GM23248 (cell line): ENCODE measurements around the gene OR1K1. TPM values are rescaled to one million over a fixed set of nuclear protein-coding genes. Genes with fewer than 3 reads are reported as not detected.
A peak's percentile ranks its signal among the peaks of the same experiment; 100 is the strongest.
"Not testable (repeated sequence)": the region's sequence is repeated elsewhere in the genome, so short reads cannot be mapped to it uniquely, and the experiment has no call there.

Experiments
- DNase-seq: peaks from one replicate; pipeline ENCODE4 v3.0.0-alpha.2; 2015
- H2AFZ ChIP-seq: fragments of 200-600 bp; sonication (generic); 2 replicates; pipeline ENCODE4 v1.6.1; 2016; ENCODE audit warnings: antibody characterized with exemption
- H3F3A ChIP-seq: fragments of 200-600 bp; sonication (generic); 2 replicates; pipeline ENCODE4 v1.6.1; 2016; ENCODE audit warnings: mild to moderate bottlenecking, antibody characterized with exemption, mixed run types; ENCODE audit not compliant: insufficient read depth
- H3K27ac ChIP-seq: fragments of 200-600 bp; sonication (generic); 2 replicates; pipeline ENCODE4 v1.5.1; 2016; ENCODE audit warnings: mild to moderate bottlenecking
- H3K27me3 ChIP-seq: fragments of 200-600 bp; sonication (generic); replicated peaks from 2 replicates; pipeline ENCODE4 v1.6.1; 2016; ENCODE audit warnings: mild to moderate bottlenecking; ENCODE audit not compliant: insufficient read depth
- H3K36me3 ChIP-seq: fragments of 200-600 bp; sonication (generic); 2 replicates; pipeline ENCODE4 v1.6.1; 2016; ENCODE audit warnings: low read depth, mild to moderate bottlenecking
- H3K4me1 ChIP-seq: fragments of 200-600 bp; sonication (generic); 2 replicates; pipeline ENCODE4 v1.6.1; 2016; ENCODE audit warnings: mild to moderate bottlenecking; ENCODE audit not compliant: insufficient read depth
- H3K4me2 ChIP-seq: fragments of 200-600 bp; sonication (generic); one replicate; pipeline ENCODE4 v1.6.1; 2016; ENCODE audit warnings: mild to moderate bottlenecking; ENCODE audit not compliant: unreplicated experiment
- H3K4me3 ChIP-seq: fragments of 200-600 bp; sonication (generic); 2 replicates; pipeline ENCODE4 v1.5.1; 2016; ENCODE audit warnings: mild to moderate bottlenecking
- H3K79me2 ChIP-seq: fragments of 200-600 bp; sonication (generic); 2 replicates; pipeline ENCODE4 v1.6.1; 2016; ENCODE audit warnings: mild to moderate bottlenecking; ENCODE audit not compliant: insufficient read depth
- H3K9ac ChIP-seq: fragments of 200-600 bp; sonication (generic); 2 replicates; pipeline ENCODE4 v1.6.1; 2016; ENCODE audit warnings: mild to moderate bottlenecking
- H3K9me2 ChIP-seq: fragments of 200-600 bp; sonication (generic); 2 replicates; pipeline ENCODE4 v1.6.1; 2016; ENCODE audit warnings: mixed run types, mild to moderate bottlenecking, moderate library complexity; ENCODE audit not compliant: insufficient read depth
- H3K9me3 ChIP-seq: fragments of 200-600 bp; sonication (generic); one replicate; pipeline ENCODE4 v1.6.1; 2017; ENCODE audit warnings: low read depth
- H4K20me1 ChIP-seq: fragments of 200-600 bp; sonication (generic); 2 replicates; pipeline ENCODE4 v1.6.0; 2016; ENCODE audit not compliant: insufficient read depth
- EZH2 ChIP-seq: fragments of 200-600 bp; sonication (generic); IDR thresholded peaks from 2 replicates; pipeline ENCODE4 v1.6.1; 2018; ENCODE audit warnings: antibody characterized with exemption, mild to moderate bottlenecking; ENCODE audit not compliant: insufficient read depth, poor library complexity, severe bottlenecking
- EZH2phosphoT487 ChIP-seq: fragments of 200-600 bp; sonication (generic); IDR thresholded peaks from 2 replicates; pipeline ENCODE4 v1.6.1; 2018; ENCODE audit warnings: antibody characterized with exemption, moderate library complexity, mild to moderate bottlenecking, low read depth; ENCODE audit not compliant: insufficient read depth
- WGBS, 2 experiments: methylation state at CpG; one replicate each; pipeline ENCODE4 v1.1.6; 2015 to 2017; ENCODE audit warnings: low lambda C conversion rate in 2 of 2, low coverage in 1 of 2; ENCODE audit errors: missing lambda C conversion rate in 2 of 2; 5-methylcytosine and 5-hydroxymethylcytosine counted together
- in situ Hi-C: fragments of 300-500 bp; cut with MboI; formaldehyde crosslinking; loops from 2 replicates; pipeline ENCODE4 v1.15.0; 2020
- polyA plus RNA-seq: library from polyadenylated mRNA; unstranded; fragments of >200 nt; fragmentation: Nextera tagmentation; extraction: Ambion mirVana; gene quantifications from 2 replicates; pipeline ENCODE4 v1.2.1, GENCODE V29; 2016
- total RNA-seq: library from RNA; depleted of rRNA; stranded (reverse); fragments of >200 nt; shearing (Covaris generic); gene quantifications from 2 replicates; pipeline ENCODE4 v1.2.3, GENCODE V29; 2014

The OR1K1 gene
- total and polyA plus RNA-seq, 2 experiments from 2014 or later, result not detected

DNA sequence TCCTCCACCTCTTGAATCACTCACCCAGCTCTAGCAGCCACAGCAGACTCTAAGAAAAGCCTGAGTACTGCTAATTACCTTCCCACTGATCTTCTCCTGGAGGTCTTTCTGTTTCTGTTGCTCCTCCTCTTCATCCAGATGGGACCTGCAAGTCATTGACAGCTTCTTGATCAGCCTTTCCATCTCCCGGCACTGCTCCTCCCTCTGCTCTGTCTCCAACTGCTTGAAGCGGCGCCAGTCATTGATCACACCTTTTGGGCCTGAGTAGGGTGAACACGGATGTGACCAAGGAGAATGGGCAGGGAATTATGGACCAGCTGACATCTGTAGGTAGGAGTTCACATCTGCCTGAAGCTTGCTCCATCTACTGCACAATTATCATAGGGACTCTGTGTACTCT, 23.0 kb downstream of the OR1K1 start:
- Histone ChIP-seq H3K9me2 (no peaks in the 10 kb centered on the region), H3K9me3 (no peaks in the 10 kb centered on the region), H3K4me1 (peaks cover 16% of the 10 kb centered on the region), H2AFZ (no peak overlapping the region), H3K9ac (no peak overlapping the region), H4K20me1 (no peaks in the 10 kb centered on the region), H3K27ac (no peak overlapping the region), H3K4me3 (no peak overlapping the region), H3F3A (peaks cover 12% of the 10 kb centered on the region; the same call in 1 of the 2 replicates), H3K4me2 (no peak overlapping the region), H3K79me2 (peaks cover 49% of the 10 kb centered on the region), H3K27me3 (no peaks in the 10 kb centered on the region), H3K36me3 (peaks cover 14% of the 10 kb centered on the region; the same call in 1 of the 2 replicates)
- DNase-seq, result no peak
- WGBS, 2 experiments, result 84 to 89% methylated on average over 4 of the region's 4 CpGs
- TF ChIP-seq EZH2phosphoT487 (no peak), EZH2 (no peak)
- in situ Hi-C loops, result loop anchor here (10.0 to 25.0 kb wide), 2 partner anchors 461 to 698 kb away; partner anchors contain the start of gene PTGS1

DNA sequence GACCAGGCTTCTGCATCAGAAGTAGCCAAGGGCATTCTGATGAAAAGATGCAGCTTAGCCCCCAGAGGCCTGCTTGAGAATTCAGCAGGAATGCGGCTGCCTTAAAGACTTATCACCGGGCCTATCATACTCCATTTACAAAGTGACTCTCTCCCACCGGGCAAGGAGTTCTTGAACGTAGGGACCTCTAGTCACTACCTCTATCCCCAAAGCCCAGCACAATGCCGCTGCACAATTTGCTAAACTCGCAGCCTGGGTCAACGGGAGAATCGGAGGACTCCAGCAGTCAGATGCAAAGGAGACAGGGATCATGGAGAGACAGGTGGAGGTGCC, 27.8 kb downstream of the OR1K1 start:
- Histone ChIP-seq H3K4me2 (peak overlapping the region; percentile 93), H4K20me1 (no peaks in the 10 kb centered on the region), H3K79me2 (peaks cover 47% of the 10 kb centered on the region), H2AFZ (peak overlapping the region; percentile 100), H3K27me3 (no peaks in the 10 kb centered on the region), H3F3A (peaks cover 13% of the 10 kb centered on the region; the same call in 1 of the 2 replicates), H3K4me3 (peak overlapping the region; percentile 100), H3K36me3 (peaks cover 8% of the 10 kb centered on the region; the same call in 1 of the 2 replicates), H3K27ac (peak overlapping the region; percentile 94), H3K9ac (peak overlapping the region; percentile 96), H3K9me3 (no peaks in the 10 kb centered on the region), H3K9me2 (no peaks in the 10 kb centered on the region), H3K4me1 (peaks cover 10% of the 10 kb centered on the region)
- in situ Hi-C loops, result loop anchor here (10.0 kb wide), 1 partner anchor 703 kb away; no protein-coding TSS in a partner anchor
- 1% methylated on average over 8 of the region's 8 CpGs for WGBS, 2 experiments
- peak; percentile 74 for DNase-seq
- TF ChIP-seq EZH2 (no peak), EZH2phosphoT487 (no peak)

DNA sequence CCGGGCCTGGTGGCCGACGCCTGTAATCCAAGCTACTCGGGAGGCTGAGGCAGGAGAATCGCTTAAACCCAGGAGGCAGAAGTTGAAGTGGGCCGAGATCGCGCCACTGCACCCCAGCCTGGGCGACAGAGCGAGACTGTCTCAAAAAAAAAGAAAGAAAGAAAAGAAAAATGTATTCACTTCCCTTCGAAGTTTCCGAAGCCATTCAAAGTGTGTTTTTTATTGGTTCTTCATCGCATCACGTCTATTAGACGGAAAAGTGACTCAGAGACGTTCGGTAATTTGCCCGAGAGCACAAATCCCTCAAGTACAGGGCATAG, 29.0 kb downstream of the OR1K1 start:
- H3K4me2 ChIP-seq, result peak overlapping the region; percentile 93
- WGBS, 2 experiments, result 70 to 75% methylated on average over 17 to 18 of the region's 18 CpGs
- in situ Hi-C loops, result loop anchor here (10.0 kb wide), 1 partner anchor 704 kb away; no protein-coding TSS in a partner anchor

DNA sequence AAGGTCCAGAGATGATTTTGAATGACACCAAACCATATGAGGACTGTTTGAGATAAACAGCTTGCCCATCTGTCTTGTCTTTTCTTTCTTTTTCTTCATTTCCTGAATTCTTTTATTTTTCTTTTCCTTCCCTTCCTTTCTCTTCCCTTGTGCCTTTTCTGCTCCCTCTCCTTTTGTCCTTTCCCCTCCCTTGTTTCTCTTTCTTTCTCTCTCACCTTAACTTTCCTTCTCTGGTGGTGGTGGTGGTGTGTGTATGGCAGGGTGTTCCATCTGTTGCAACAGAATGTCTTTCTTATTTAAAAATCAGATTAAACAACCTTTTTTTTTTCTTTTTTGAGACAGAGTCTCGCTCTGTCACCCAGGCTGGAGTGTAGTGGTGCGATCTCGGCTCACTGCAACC, 32.3 kb downstream of the OR1K1 start:
- Histone ChIP-seq H3K4me3 (no peak overlapping the region), H2AFZ (peak overlapping the region; percentile 39; the same call in 1 of the 2 replicates), H4K20me1 (no peaks in the 10 kb centered on the region), H3K27ac (no peak overlapping the region), H3K27me3 (no peaks in the 10 kb centered on the region), H3K4me1 (peaks cover 2% of the 10 kb centered on the region), H3K9ac (no peak overlapping the region), H3K9me2 (no peaks in the 10 kb centered on the region), H3K9me3 (no peaks in the 10 kb centered on the region), H3K4me2 (no peak overlapping the region), H3K36me3 (no peaks in the 10 kb centered on the region), H3K79me2 (peaks cover 4% of the 10 kb centered on the region), H3F3A (peaks cover 8% of the 10 kb centered on the region; the same call in 1 of the 2 replicates)
- 83 to 88% methylated on average over 3 of the region's 3 CpGs for WGBS, 2 experiments
- DNase-seq, result no peak
- TF ChIP-seq EZH2 (no peak), EZH2phosphoT487 (no peak)
- in situ Hi-C loops, result no loop called here

More for the DNA sequence above, 29.0 kb downstream of the OR1K1 start:
- H3K4me3 ChIP-seq, result peak overlapping the region; percentile 100
- H3K4me1 ChIP-seq, H3K9me2 ChIP-seq, H3K9me3 ChIP-seq, DNase-seq, H3K36me3 ChIP-seq, H3K27me3 ChIP-seq, H4K20me1 ChIP-seq: not testable (repeated sequence)
- H3K27ac ChIP-seq, result peak overlapping the region; percentile 94
- peak overlapping the region; percentile 96 for H3K9ac ChIP-seq
- peaks cover 37% of the 10 kb centered on the region for H3K79me2 ChIP-seq
- peaks cover 13% of the 10 kb centered on the region; the same call in 1 of the 2 replicates for H3F3A ChIP-seq
- H2AFZ ChIP-seq, result peak overlapping the region; percentile 100

DNA sequence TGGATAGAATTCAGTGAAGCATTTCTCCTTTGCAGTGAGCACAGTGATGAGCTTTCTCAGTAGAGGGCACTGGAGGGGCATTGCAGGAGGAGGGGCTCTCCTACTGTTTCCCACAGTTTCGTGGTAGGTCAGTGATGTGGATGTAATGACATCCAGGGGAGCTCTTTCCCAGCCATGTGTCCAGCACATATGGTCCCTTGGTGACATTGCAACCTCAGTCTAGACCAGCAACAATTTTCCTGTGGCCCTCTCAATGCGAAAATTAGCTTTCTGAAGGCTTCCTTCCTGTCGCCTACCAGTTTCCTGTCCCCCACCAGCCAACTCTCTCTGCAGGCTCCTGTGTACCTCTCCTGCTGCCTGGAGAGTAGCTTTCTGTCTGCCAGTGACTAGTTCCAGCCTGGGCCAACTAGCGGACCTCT, 35.4 kb downstream of the OR1K1 start:
- Histone ChIP-seq H4K20me1 (no peaks in the 10 kb centered on the region), H3K9me2 (no peaks in the 10 kb centered on the region), H3K4me1 (no peaks in the 10 kb centered on the region), H3K27ac (no peak overlapping the region), H3K4me2 (no peak overlapping the region), H3K27me3 (no peaks in the 10 kb centered on the region), H3K79me2 (no peaks in the 10 kb centered on the region), H2AFZ (no peak overlapping the region), H3K4me3 (no peak overlapping the region), H3K9ac (no peak overlapping the region), H3K36me3 (no peaks in the 10 kb centered on the region), H3K9me3 (no peaks in the 10 kb centered on the region), H3F3A (no peaks in the 10 kb centered on the region)
- TF ChIP-seq EZH2 (no peak), EZH2phosphoT487 (no peak)
- DNase-seq, result no peak
- 83 to 85% methylated on average over 4 of the region's 4 CpGs for WGBS, 2 experiments
- in situ Hi-C loops, result no loop called here
